ENCODE measurements around the gene LOXL3.
"Not testable (repeated sequence)": the region's sequence is repeated elsewhere in the genome, so short reads cannot be mapped to it uniquely, and the experiment has no call there.

The LOXL3 gene

DNA sequence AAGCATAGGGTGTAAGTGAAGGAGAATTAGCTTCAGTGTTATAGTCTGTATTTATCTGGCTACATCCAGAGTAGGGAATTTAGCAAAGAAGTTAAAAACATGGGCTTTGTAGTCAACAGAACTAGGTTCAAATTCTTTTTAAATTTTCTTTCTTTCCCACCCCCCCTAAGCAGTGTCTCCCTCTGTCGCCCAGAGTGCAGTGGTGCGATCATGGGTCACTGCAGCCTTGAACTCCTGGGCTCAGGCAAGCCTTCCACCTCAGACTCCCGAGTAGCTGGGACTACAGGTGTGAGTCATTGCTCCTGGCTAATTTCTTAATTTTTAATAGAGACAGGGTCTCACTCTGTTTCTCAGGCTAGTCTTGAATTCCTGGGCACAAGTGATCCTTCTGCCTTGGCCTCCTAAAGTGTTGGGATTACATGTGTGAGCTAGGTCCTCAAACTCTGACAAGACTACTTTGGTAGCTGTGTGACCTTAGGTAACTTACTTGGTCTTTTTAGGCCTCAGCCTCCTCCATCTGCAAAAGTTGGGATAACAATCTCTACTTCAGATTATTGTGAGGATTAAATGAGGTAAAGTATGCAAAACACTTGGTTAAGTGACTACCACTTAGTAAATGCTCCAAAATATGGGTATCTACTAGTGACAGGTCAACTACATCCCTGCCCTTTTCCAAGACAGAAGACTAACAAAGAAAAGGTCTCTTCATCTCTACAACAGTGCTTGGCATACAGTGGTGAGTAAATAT, 18.6 kb upstream of the LOXL3 start:
- DNase-seq = no peak

GRCh38 chr2:74571058-74571457, 17.3 kb upstream of the LOXL3 start:
- DNase-seq = no peak

GRCh38 chr2:74569686-74570085, 15.9 kb upstream of the LOXL3 start:
- DNase-seq = no peak

- DNase-seq = no peak
These were observed 14.1 kb upstream of the LOXL3 start for GRCh38 chr2:74567881-74568280.

DNA sequence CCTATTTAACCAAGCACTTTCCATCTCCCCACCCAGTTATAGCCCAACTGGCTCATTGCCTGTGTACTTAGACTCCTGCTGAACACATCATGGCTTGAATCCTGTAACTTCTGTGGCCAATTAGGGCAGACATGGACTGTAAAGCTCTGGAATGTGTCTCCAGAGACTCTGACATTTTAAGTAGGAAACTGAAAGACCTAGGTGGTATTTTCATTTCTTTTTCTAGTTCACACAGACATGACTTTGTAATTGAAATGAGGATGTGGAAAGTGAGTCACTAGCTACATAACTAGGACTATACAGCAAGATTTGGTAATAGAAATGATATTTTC, 13.0 kb upstream of the LOXL3 start:
- no peak for DNase-seq

GRCh38 chr2:74566076-74566753, 12.5 kb upstream of the LOXL3 start:
- DNase-seq = no peak

GRCh38 chr2:74564222-74564621, 10.5 kb upstream of the LOXL3 start:
- no peak for DNase-seq

DNA sequence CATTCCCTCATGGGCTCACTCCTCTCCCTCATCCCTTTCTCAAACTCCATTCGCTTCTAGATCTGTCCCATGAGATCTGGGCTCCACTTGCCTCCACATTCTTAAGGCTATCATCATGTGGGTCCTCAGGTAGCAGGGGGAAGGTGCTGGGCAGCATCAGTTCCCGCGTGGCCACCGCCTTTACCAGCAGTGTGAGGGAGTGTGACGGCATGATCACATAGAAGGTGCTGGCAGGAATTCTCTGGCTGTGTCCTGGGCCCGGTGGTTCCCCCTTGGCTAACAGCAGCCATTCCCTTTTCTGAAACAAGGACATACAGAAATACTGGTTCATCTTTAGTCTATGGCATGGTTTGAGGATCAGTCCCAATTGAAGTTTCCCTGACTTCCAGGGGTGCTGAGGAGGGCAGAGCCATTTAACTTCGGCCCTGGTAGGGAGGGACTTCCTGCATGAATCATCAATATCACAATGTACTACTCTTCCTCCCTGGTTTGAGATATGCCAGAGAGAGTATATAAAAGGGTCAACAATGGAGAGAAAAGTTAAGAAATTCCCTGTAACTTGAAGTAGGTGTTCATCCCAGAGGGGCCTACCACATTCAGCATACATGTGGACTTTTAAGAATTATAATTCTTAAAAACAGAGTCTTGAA, 8.5 kb upstream of the LOXL3 start:
- no peak for DNase-seq

DNA sequence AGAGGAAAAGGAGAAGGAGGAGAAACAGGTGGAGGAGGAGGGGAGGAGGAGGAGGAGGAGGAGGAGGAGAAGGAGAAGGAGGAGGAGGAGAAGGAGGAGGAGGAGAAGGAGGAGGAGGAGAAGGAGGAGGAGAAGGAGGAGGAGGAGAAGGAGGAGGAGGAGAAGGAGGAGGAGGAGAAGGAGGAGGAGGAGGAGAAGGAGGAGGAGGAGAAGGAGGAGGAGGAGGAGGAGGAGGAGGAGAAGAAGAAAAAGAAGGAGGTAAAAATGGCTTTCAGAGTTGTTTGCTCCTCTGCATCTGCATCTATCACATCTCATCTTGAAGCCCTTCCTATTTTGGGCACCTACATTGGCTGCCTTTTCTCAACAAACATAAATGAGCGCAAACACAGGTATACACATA, 7.3 kb upstream of the LOXL3 start:
- DNase-seq = not testable (repeated sequence)

- DNase-seq = no peak
These were observed 6.8 kb upstream of the LOXL3 start for GRCh38 chr2:74560591-74560990.

DNA sequence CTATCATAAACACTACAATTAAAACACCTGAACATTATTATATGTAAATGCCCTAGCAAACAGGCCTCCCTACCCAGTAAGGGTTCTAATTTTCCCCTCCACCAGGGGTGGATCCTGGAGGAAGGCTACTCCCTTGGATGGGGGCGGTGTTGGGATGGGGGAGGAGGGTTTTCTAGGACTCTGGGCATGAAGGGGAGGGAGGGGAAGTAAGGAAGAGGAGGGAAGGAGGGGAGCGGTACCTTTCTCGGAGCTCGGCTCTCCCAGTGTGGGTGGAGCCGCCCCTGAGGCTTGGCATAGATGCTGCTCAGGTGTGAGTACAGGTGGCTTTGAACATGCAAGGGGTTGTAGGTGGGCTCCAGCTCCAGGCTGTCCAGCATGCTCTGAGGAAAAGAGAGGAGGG, 6.2 kb upstream of the LOXL3 start:
- no peak for DNase-seq

DNA sequence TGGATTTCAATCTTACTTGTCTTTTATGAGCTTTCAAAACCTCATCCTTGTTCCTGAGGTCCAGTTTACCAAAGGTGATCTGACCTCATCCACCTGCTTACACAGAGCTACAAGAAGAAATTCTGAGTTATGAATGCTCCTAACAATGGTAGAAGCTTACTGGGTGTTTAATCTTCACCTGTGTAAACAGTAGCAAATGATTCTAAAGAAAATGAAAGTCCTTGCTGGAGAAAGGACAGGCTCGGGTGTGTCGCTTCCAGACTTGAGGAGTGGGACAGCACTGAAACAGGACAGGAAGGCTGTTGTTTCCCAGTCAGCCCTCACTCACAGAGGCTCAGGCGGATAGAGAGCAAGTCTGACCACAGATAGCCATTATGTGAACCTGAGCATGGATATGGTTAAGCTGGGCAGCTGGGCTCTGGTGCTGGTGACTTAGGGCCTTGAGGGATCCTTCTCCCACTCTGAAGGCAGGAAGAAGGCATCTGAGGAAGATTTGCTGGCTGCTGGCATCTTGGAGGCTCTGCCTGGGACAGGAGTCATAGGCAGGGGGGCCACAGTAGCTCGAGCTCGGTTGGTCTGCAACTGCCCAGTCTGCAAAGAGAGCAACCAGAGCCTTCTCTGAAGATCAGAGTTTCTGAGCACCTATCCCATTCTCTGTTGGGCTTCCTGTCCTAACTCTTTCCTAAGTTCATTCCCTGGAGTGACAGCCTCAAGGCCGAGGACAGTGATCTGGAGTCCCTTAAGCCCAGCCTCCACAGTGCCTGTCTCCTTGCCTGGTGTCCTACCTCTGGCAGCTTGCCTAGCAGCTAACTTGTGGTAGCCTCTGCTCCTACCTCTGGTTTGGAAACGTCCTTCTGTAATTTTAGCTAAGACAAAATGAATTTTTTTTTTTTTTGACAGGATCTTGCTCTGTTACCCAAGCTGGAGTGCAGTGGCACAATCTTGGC, 4.8 kb upstream of the LOXL3 start:
- DNase-seq = no peak

- no peak for DNase-seq
These were observed 3.2 kb upstream of the LOXL3 start for GRCh38 chr2:74556831-74557370.

- no peak for DNase-seq
These were observed 2.4 kb upstream of the LOXL3 start for GRCh38 chr2:74556159-74556558.

DNA sequence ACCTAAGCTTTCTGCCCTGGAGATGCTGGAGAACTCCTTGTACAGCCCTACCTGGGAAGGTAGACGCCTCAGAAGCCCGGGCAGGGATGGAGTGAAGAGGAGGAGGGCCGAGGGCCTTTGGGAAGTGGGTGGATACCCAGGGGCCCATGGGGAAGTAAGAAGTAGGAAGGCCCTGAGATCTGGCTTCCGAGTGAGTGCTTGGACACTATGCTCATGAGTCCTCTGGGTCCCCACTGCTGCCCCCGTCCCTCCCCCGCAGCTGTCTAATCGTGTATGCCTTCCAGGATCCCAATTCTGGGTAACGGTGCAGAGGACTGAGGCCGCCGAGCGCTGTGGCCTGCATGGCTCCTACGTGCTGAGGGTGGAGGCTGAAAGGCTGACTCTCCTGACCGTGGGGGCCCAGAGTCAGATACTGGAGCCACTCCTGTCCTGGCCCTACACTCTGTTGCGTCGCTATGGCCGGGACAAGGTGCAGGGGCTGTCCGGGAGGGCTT, 1.9 kb upstream of the LOXL3 start:
- no peak for DNase-seq

DNA sequence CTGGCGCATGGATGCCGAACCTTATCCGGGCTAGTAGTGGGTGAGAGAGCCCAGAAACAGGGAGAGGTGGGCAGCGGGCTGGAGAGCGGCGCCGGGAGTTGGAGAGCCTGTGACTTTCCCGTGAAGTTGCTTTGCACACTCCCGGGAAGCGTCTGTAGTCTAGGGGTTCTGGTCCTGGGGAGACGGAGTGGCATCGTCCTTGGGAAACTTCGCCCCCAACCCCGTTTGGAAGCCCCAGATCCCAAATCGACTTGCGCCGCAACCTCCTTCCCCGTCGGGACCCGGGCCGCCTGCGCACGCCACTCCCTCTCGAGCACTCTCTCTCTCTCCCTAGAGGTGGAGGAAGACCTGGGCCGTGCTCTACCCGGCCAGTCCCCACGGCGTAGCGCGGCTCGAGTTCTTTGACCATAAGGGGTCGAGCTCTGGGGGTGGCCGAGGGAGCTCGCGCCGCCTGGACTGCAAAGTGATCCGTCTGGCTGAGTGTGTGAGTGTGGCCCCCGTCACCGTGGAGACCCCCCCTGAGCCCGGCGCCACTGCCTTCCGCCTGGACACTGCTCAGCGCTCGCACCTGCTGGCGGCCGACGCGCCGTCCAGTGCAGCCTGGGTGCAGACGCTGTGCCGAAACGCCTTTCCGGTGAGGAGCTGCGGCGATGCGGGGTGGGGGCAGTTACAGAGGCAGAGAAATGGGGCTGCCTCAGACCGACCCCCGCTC, 1.2 kb upstream of the LOXL3 start:
- peak; percentile 24 for DNase-seq

- no peak for DNase-seq
These were observed 579 bp downstream of the LOXL3 start for GRCh38 chr2:74552914-74553811.

DNA sequence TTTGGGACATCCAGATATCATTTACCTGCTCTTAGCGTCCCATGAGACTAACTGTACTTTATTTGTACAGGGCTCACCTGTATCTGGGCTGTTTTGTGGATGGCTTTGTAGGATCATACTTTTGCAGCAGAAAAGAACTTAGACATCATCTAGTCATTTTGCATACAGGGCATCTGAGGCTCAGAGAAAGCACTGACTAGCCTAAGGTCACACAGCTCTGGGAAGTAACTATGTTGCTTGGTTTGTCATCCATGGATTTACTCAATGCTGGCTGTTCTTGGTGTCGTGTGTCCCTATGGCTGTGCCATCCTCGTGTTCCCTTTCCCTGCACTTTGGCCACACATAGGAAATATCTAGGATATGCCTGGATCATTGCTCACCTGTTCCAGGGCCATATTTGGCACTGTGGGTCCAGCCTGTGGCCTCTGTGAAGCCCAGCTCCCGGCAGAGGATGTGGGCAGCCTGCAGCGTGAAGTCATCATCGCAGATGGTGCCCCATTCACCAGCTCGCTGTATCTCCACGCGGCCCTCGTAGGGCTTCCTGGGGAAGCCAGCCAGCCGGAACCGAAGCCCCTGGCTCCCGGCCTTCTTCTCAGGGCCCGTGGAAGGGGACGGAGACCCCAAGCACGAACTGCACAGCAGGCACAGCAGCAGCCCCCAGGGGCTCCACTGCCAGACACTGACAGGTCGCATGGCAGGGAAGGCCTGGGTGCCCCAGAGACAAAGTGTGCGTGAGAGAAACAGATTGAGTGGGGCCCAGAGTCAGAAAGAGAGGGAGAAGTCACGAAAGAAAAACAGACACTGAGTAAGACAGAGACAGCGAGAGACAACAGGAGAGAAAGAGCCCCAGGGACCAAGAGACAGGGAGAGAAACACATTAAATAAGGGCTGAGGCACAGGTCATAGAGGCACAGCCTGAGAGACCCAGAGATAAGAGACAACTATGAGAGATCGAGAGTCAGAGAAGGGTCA, 1.5 kb downstream of the LOXL3 start:
- DNase-seq = no peak

- no peak for DNase-seq
These were observed 2.2 kb downstream of the LOXL3 start for GRCh38 chr2:74551530-74551929.

DNA sequence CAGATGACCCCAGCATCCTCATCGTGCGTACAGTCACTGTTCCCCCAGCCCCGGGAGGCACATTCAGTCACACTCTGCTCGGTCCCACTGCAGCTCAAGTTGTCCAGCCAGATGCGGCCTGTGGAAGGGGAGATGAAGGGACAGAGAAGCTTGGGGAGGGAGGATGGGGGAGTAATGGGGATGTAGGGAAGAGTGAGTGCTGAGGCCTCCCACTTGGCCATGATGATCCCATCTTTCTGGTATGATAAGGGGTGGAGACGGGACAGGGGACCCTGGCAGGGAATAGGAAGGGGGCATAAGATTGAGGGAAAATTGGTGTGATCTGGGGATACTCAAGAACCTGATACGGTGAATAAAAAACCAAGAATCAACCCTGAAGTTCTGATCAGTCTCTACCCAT, 3.5 kb downstream of the LOXL3 start:
- DNase-seq = no peak

Data from effector CD4-positive, alpha-beta T cell (primary cell).